T47D (cell line): ENCODE results near the gene ATG4D.

Experiments used
- DNase-seq, 2 experiments: peaks; one replicate each; pipeline versions ENCODE4 v3.0.0 to v3.0.0-alpha.2; 2011 to 2012; ENCODE audit warnings: low read depth in 1 of 2, low spot score in 1 of 2
- JUND ChIP-seq: IDR thresholded peaks from 2 replicates; pipeline ENCODE4 v1.6.1; 2012; ENCODE audit warnings: low read depth
- in situ Hi-C: cut with HindIII; loops from 2 replicates; pipeline ENCODE4 v1.10.0; 2016; ENCODE audit warnings: low sequenced_read_pairs, low pct_unique_long_range_greater_than_20kb

ATG4D gene

GRCh38 chr19:10513223-10513622, 30.5 kb upstream of the ATG4D start:
- no peak for TF ChIP-seq JUND
- in situ Hi-C loops, result no loop called here
- DNase-seq, result no peak

- in situ Hi-C loops, result no loop called here
Observed at GRCh38 chr19:10514211-10515145, 29.2 kb upstream of the ATG4D start.

GRCh38 chr19:10516064-10516385, 27.7 kb upstream of the ATG4D start:
- DNase-seq, result no peak
- in situ Hi-C loops, result no loop called here
- TF ChIP-seq JUND, result no peak

More at GRCh38 chr19:10514211-10515145, 29.2 kb upstream of the ATG4D start:
- DNase-seq, result no peak
- no peak for TF ChIP-seq JUND

- DNase-seq, result no peak
- no peak for TF ChIP-seq JUND
- in situ Hi-C loops, result no loop called here
Observed at GRCh38 chr19:10516671-10517286, 26.9 kb upstream of the ATG4D start.

GRCh38 chr19:10517361-10517759, 26.3 kb upstream of the ATG4D start, which contains the start of gene S1PR5:
TSS of gene S1PR5 (minus strand) at chr19:10517447. CDS start at chr19:10515011, 2,436 bp downstream.
- DNase-seq, result peak in 1 of 2 experiments; percentile 58
- in situ Hi-C loops, result no loop called here
- TF ChIP-seq JUND, result no peak

GRCh38 chr19:10517760-10518443, 25.8 kb upstream of the ATG4D start:
- in situ Hi-C loops, result no loop called here
- TF ChIP-seq JUND, result no peak
- DNase-seq, result no peak

- in situ Hi-C loops, result no loop called here
- no peak for TF ChIP-seq JUND
- DNase-seq, result no peak
Observed at GRCh38 chr19:10518444-10519361, 25.0 kb upstream of the ATG4D start.

GRCh38 chr19:10519421-10519820, 24.3 kb upstream of the ATG4D start:
- no peak for TF ChIP-seq JUND
- no peak for DNase-seq
- in situ Hi-C loops, result no loop called here

- TF ChIP-seq JUND, result no peak
- DNase-seq, result peak; percentile 65 to 73
- in situ Hi-C loops, result no loop called here
Observed at GRCh38 chr19:10520652-10521318, 22.9 kb upstream of the ATG4D start.

- no peak for DNase-seq
- in situ Hi-C loops, result no loop called here
- TF ChIP-seq JUND, result no peak
Observed at GRCh38 chr19:10521461-10522171, 22.1 kb upstream of the ATG4D start.

GRCh38 chr19:10523135-10523636, 20.5 kb upstream of the ATG4D start:
- DNase-seq, result no peak
- TF ChIP-seq JUND, result no peak
- in situ Hi-C loops, result no loop called here
